ENCODE measurements around the gene MECP2.

The MECP2 gene

GRCh38 chrX:154033848-154034247 is 63.7 kb downstream of the MECP2 start:
- no peak for DNase-seq (ENCODE audit: low read depth)

- no peak for DNase-seq (ENCODE audit: low read depth)
Measured at GRCh38 chrX:154032653-154033052, 64.9 kb downstream of the MECP2 start.

DNA sequence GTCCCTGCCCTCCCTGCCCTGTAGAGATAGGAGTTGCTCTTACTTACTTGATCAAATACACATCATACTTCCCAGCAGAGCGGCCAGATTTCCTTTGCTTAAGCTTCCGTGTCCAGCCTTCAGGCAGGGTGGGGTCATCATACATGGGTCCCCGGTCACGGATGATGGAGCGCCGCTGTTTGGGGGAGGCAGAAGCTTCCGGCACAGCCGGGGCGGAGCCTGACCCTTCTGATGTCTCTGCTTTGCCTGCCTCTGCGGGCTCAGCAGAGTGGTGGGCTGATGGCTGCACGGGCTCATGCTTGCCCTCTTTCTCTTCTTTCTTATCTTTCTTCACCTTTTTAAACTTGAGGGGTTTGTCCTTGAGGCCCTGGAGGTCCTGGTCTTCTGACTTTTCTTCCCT is 65.4 kb downstream of the MECP2 start:
- DNase-seq (ENCODE audit: low read depth), result no peak

- DNase-seq (ENCODE audit: low read depth), result no peak
Measured at GRCh38 chrX:154030715-154031305, 66.7 kb downstream of the MECP2 start.

DNA sequence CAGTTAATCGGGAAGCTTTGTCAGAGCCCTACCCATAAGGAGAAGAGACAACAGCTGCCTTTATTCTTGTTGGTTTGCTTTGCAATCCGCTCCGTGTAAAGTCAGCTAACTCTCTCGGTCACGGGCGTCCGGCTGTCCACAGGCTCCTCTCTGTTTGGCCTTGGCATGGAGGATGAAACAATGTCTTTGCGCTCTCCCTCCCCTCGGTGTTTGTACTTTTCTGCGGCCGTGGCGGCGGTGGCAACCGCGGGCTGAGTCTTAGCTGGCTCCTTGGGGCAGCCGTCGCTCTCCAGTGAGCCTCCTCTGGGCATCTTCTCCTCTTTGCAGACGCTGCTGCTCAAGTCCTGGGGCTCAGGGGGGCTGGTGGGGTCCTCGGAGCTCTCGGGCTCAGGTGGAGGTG is 67.3 kb downstream of the MECP2 start:
- no peak for DNase-seq (ENCODE audit: low read depth)

DNA sequence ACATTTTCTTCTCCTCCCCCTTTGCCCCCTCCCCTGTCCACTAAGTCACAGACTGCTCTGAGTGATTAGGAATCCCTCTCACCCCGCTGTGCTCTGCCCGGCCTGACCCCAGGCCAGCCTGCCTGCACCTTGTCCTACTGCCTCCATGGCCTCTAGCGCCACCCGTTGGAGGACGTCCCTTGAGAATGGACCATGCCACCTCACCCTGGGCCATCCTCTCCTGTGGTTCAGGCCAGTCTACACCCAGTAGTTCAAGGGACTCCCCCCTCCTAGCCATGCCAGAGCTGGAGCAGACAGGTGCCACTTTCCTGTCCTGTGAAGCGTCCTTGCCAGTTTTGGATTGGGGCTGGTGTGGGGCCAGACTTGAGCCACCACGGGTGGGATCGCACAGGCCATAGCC is 68.1 kb downstream of the MECP2 start:
- no peak for DNase-seq (ENCODE audit: low read depth)

DNA sequence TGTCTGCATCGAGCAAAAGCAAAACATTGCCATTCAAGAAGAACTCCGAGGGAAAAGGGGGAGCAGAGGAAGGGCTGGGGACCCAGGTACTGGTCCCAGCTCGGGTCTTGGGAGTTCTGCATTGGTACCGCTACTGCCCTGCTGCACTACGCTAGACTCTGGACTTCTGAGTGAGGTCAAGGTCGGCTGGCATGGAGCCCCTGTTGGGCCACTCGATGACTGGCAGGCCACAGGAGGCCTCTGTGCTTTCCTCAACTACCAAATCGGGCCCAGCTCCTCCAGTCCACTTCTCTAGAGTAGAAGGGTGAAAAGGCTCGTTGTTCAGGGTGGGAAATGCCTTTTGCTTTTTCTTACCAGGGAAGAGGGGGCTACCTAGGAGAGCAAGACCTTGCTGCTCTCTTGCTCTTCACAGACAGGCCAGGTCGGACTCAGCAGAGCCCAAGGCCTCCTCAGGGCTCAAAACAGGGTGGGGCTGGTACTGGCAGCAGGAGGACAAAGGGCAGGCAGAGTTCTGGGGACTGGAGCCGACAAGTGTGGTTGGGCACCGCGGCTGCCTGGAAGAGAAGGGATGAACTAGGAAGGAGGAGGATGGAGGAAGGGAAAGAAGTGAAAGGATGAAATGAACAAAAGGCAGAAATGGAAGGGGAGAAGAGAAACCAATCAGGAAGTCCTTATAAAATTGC is 68.9 kb downstream of the MECP2 start:
- DNase-seq (ENCODE audit: low read depth), result no peak

DNA sequence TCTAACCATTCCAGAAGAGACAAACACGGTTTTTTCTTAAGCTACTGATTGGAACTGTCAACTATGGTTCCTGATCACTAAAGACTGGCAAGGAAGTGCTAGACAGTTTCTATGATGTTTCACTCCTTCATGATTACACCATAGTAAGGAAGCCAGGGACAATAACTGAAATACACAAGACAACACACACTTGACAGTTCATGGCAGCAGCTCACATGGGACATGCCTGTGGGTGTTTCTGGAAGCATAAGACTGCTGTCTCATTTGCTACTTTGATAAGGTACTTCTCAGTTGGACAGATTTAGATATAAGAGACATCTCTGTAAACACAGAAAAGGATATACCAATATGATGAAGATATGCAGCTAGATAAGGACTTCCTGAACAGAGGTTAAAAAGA is 69.5 kb downstream of the MECP2 start:
- DNase-seq (ENCODE audit: low read depth), result no peak

DNA sequence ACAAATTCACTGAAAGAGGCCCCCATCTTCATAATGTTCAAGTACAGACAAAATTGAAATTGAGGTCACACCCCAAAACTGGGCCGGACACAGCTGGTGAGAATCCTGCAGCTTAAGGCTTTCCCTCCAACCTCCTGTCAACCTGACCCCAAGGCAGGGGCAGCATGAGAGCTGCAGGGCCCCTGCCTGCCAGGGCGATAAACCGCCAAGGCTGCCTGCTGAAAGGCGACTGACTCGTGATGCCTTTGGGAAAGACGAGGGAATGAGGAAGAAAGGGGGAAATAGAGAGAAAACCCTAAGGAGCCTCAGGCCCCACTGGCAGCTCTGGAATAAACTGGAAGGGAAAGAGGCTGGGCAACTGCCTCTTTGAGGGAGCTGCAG is 70.5 kb downstream of the MECP2 start:
- DNase-seq (ENCODE audit: low read depth), result no peak

DNA sequence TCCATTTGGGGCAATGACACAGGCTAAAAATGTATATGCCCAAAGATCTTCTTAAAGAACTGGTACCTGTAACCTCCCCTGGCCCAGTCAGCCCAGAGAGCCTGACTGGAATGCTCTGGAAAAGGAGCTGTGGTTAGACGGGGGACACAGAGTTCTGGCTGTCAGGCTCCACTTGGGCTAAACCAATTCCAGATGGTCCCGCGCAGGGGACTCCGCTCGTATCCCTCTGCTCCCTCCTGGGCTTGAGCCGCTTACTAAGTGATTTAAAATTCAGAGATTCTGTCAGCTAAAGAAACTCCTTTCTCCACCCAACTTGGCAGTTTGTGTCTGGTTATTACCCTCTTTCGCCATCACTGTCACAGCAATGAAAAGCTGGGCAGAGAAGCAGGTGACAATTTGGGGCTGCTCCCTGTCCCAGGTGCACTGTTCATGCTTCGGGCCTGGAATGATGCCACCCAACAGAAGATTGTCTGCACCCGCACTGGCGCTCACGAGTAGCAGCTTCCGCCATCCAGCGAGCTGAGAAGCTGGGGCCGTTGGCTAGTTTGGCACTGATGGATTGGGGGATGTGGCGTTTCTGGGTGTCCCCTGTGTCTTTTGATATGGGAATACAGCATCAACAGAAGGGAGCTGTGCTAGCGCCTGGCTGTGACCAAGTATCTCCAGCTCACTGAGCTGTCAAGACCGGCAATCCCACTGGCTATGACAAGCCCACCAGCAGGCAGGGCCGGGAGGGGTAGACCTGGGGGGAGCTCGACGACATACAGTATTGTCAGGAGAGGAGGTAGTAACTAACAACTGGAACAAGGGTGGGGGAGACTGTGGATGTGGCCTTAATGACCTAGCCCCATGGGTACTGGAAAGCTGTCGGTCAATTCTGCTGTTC is 71.1 kb downstream of the MECP2 start:
- no peak for DNase-seq (ENCODE audit: low read depth)

GRCh38 chrX:154025230-154025629 is 72.3 kb downstream of the MECP2 start:
- DNase-seq (ENCODE audit: low read depth), result no peak

- DNase-seq (ENCODE audit: low read depth), result no peak
Measured at GRCh38 chrX:154024271-154024670, 73.2 kb downstream of the MECP2 start.

DNA sequence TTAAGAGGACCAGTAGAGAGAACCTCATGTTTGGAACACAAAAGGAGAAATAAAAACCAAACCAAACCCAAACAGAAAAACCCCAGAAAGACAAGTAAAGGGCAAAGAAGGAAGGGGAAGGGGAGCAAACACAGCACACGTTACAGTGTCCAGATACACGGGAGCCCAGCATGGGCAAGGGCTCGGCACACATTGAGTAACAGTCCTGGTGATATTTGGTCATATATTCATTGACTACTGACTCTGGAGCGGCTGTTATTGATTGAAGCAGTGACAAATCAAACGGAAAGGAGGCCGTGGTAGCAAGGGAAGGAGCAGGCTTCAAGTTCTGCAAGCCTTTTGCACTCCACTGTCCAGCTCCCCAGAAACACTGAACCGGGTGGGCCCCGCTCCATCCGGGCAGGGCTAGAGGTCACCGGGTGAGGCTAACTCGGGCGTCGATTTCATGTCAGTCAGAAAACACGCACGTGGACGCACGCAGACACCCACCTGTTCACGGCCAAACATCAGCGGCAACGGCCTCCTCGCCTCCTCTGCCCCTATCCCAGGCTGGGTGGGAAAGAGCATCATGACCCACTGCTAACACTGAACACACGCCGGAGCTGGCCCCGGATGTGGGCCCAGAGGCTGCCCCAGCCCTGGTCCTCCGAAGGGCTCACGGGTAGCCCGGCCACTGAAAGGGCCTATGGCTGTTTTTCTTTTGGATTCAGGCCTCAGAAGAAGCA is 74.1 kb downstream of the MECP2 start:
- no peak for DNase-seq (ENCODE audit: low read depth)

GRCh38 chrX:154022108-154022507 is 75.4 kb downstream of the MECP2 start:
- no peak for DNase-seq (ENCODE audit: low read depth)

GRCh38 chrX:154021131-154021611 is 76.3 kb downstream of the MECP2 start:
- no peak for DNase-seq (ENCODE audit: low read depth)

- DNase-seq (ENCODE audit: low read depth), result no peak
Measured at GRCh38 chrX:154020536-154021115, 76.9 kb downstream of the MECP2 start.

- DNase-seq (ENCODE audit: low read depth), result no peak
Measured at GRCh38 chrX:154019633-154020528, 77.6 kb downstream of the MECP2 start, which contains the start of gene IRAK1. Gene IRAK1, minus strand, starts transcription at chrX:154019902. Its CDS starts 90 bp downstream, at chrX:154019812.

DNA sequence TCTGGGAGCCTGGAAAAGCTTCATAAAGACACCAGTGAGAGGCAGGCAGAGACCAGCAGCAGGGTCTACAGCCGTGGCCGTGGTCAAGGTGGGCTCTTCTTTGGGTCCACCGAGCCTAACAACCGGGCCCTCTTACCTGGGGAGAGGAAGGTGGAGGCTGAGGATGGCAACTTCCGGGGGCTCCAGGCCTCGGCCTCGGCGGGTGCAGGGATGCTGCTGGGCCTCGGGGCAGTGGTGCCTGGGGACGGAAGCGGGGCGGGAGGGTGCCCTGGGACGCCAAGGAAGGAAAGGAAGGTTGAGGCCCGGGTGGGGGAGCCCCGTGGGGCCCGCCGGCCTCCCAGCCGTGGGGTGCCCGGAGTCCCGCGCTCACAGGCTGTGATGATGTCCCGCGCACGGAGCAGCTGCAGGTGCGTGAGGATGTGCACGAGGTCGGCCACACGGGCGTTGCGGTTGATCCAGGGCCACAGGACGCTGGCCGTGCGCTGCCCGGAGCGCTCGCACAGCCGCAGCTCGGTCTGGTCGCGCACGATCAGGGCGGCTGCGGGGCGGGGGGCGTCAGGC is 78.4 kb downstream of the MECP2 start:
- DNase-seq (ENCODE audit: low read depth), result no peak

DNA sequence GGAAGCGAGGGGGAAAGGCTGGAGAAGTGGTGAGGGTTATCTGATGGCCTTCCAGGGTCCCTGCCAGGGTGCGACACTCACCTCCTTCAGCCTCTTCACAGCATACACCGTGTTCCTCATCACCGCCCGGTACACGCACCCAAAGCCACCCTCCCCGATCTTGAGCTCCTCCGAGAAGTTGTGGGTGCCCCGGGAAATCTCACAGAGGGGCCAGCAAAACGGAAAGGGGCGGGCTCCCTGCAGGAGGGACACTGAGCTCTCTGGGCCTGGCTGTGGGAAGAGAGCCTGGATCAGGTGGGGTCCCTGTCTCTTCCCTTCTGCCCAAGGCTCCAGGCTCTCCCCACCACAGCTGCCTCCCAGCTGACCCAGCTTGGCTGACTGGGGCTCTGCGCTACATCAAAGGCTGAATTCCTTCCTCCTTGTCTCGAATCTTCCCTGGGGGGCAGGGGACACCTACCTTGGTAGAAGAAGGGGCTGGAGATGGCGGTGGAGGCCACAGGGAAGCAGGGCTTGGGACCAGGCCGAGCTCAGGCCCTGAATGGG is 78.9 kb downstream of the MECP2 start:
- no peak for DNase-seq (ENCODE audit: low read depth)
